SK-N-SH (cell line): ENCODE results near the gene ZNF804A.

Experiments
- EP300 ChIP-seq, 2 experiments: IDR thresholded peaks; 2 replicates each; pipeline versions ENCODE4 v1.4.0 to v1.6.1; 2012; ENCODE audit warnings: borderline replicate concordance in 1 of 2, low read depth in 1 of 2, low read length in 1 of 2
- TEAD4 ChIP-seq: IDR thresholded peaks from 2 replicates; pipeline ENCODE4 v1.4.0; 2012; ENCODE audit warnings: mild to moderate bottlenecking, borderline replicate concordance; ENCODE audit not compliant: insufficient read depth
- TF ChIP-seq, protein P1 (sequence below): fragments of 200-600 bp; sonication (generic); IDR thresholded peaks from 2 replicates; pipeline ENCODE4 v1.6.1; 2017; ENCODE audit warnings: antibody characterized with exemption, mild to moderate bottlenecking, moderate library complexity
- TF ChIP-seq, protein P2 (sequence below): fragments of 150-350 bp; IDR thresholded peaks from 2 replicates; pipeline ENCODE4 v1.6.1; 2017; ENCODE audit warnings: antibody characterized with exemption, low read length, low read depth, borderline replicate concordance
- TF ChIP-seq, protein P3 (sequence below): IDR thresholded peaks from 2 replicates; pipeline ENCODE4 v1.4.0; 2012; ENCODE audit warnings: low read depth

DNA sequence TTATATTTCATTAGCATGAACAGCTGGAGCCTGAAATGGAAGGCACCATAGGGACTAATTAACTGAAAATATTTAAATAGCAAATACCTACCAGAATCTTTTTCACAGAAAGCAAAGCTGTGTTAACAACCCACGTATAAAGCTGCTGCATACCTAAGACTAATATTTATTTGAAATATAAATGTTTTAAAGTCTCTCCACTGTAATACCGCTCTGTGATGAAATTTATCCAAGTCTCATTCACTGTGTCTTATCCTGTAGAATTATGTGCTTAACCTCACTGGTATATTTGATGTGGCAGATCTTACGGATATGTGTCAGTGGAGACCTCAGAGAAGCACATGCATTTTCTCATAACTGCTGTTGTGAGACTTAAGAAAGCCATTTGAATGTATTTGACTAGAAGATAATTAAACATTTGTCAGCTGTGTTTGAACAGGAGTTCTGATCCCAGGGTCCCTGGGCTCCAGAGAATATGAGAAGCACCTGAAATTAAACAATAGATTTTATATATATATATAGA lies 373.3 kb downstream of the ZNF804A start:
- no peak for TF ChIP-seq EP300 (IDR thresholded peaks at IDR 0.05; ENCODE audit: borderline replicate concordance in 1 of 2, low read depth in 1 of 2, low read length in 1 of 2)
- TF ChIP-seq, protein P1, sequence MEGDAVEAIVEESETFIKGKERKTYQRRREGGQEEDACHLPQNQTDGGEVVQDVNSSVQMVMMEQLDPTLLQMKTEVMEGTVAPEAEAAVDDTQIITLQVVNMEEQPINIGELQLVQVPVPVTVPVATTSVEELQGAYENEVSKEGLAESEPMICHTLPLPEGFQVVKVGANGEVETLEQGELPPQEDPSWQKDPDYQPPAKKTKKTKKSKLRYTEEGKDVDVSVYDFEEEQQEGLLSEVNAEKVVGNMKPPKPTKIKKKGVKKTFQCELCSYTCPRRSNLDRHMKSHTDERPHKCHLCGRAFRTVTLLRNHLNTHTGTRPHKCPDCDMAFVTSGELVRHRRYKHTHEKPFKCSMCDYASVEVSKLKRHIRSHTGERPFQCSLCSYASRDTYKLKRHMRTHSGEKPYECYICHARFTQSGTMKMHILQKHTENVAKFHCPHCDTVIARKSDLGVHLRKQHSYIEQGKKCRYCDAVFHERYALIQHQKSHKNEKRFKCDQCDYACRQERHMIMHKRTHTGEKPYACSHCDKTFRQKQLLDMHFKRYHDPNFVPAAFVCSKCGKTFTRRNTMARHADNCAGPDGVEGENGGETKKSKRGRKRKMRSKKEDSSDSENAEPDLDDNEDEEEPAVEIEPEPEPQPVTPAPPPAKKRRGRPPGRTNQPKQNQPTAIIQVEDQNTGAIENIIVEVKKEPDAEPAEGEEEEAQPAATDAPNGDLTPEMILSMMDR, result no peak
- TF ChIP-seq, protein P2, sequence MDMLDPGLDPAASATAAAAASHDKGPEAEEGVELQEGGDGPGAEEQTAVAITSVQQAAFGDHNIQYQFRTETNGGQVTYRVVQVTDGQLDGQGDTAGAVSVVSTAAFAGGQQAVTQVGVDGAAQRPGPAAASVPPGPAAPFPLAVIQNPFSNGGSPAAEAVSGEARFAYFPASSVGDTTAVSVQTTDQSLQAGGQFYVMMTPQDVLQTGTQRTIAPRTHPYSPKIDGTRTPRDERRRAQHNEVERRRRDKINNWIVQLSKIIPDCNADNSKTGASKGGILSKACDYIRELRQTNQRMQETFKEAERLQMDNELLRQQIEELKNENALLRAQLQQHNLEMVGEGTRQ, result no peak
- TF ChIP-seq TEAD4, result no peak
- TF ChIP-seq, protein P3, sequence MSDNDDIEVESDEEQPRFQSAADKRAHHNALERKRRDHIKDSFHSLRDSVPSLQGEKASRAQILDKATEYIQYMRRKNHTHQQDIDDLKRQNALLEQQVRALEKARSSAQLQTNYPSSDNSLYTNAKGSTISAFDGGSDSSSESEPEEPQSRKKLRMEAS, result no peak
